HCT116 (cell line): ENCODE measurements around the gene FNBP1. TPM values are rescaled to one million over a fixed set of nuclear protein-coding genes. Genes with fewer than 3 reads are reported as not detected.

Experiments
- ATAC-seq: fragments of 200-7000 bp; cut with Tn5 transposase; 2 replicates; pipeline ENCODE4 v1.9.1; 2020; ENCODE audit warnings: mild to moderate bottlenecking, moderate library complexity
- BruUV-seq: library from RNA; stranded (reverse); fragments of 400-500 nt; replicated peaks from 2 replicates; lab custom pipeline; 2021; lab: Mats Ljungman, UMichigan
- CTCF ChIA-PET: fragments of 300-600 bp; sonication (Branson Sonifier 250); formaldehyde crosslinking; loops from one replicate; lab custom pipeline; 2021; ENCODE audit warnings: antibody characterized with exemption; lab: Charles Lee
- POLR2A ChIA-PET: fragments of 300-600, 350-600 bp; sonication (Branson Sonifier 250); formaldehyde crosslinking; loops from one replicate; lab custom pipeline; 2021; ENCODE audit warnings: antibody characterized with exemption; lab: Charles Lee
- RAD21 ChIA-PET, 2 experiments: fragments of 300-600 bp; sonication (Branson Sonifier 250); formaldehyde crosslinking; loops; one replicate each; lab custom pipeline; 2023; ENCODE audit warnings: low total read pairs in 2 of 2; ENCODE audit not compliant: uncharacterized antibody in 2 of 2, unreplicated experiment in 2 of 2, low non-redundant PET in 1 of 2; lab: Charles Lee
- DNase-seq: peaks from one replicate; pipeline ENCODE4 v3.0.0-alpha.2; 2010; ENCODE audit warnings: low read depth, low spot score
- H2AFZ ChIP-seq: fragments of 200-600 bp; shearing (Covaris generic), sonication (generic); 2 replicates; pipeline ENCODE4 v1.6.1; 2017; ENCODE audit warnings: low read depth, mixed run types, mixed read lengths, antibody characterized with exemption, low read length; ENCODE audit not compliant: poor library complexity, severe bottlenecking
- H3K27ac ChIP-seq: 2 replicates; pipeline ENCODE4 v1.5.1; 2012; ENCODE audit warnings: low read depth, low read length
- H3K27me3 ChIP-seq: fragments of 200-600 bp; sonication (generic); 2 replicates; pipeline ENCODE4 v1.6.1; 2016; ENCODE audit warnings: mixed run types, low read length, mixed read lengths; ENCODE audit not compliant: insufficient read depth
- H3K36me3 ChIP-seq, 2 experiments: fragments of 200-500 bp in 1 of 2; fragments of 200-600 bp in 1 of 2; sonication (Bioruptor generic) in 1 of 2; sonication (generic) in 1 of 2; 2 replicates each; pipeline versions ENCODE4 v1.5.1 to v1.6.1; 2014 to 2016; ENCODE audit warnings: low read length in 2 of 2, inconsistent platforms in 1 of 2, mixed read lengths in 1 of 2, mixed run types in 1 of 2; ENCODE audit not compliant: insufficient read depth in 2 of 2, control insufficient read depth in 1 of 2
- H3K4me1 ChIP-seq, 2 experiments: fragments of 200-600 bp in 1 of 2; sonication (generic) in 1 of 2; 2 replicates each; pipeline versions ENCODE4 v1.5.1 to v1.6.1; 2012 to 2017; ENCODE audit warnings: low read length in 2 of 2, inconsistent platforms in 1 of 2, mild to moderate bottlenecking in 1 of 2, mixed read lengths in 1 of 2, mixed run types in 1 of 2, moderate library complexity in 1 of 2; ENCODE audit not compliant: insufficient read depth in 2 of 2, control insufficient read depth in 1 of 2
- H3K4me2 ChIP-seq: fragments of 200-600 bp; sonication (generic); 2 replicates; pipeline ENCODE4 v1.6.1; 2017; ENCODE audit warnings: mixed run types, low read length, mixed read lengths
- H3K4me3 ChIP-seq, 2 experiments: fragments of 200-600 bp in 1 of 2; sonication (generic) in 1 of 2; replicated peaks in 1 of 2; 2 replicates each; pipeline ENCODE4 v1.5.1; 2011 to 2016; ENCODE audit warnings: low read length in 2 of 2, control low read depth in 1 of 2, low read depth in 1 of 2, mild to moderate bottlenecking in 1 of 2, mixed read lengths in 1 of 2, mixed run types in 1 of 2
- H3K79me2 ChIP-seq: fragments of 200-600 bp; sonication (generic); 2 replicates; pipeline ENCODE4 v1.6.1; 2017; ENCODE audit warnings: mild to moderate bottlenecking, mixed run types, low read length, moderate library complexity, mixed read lengths; ENCODE audit not compliant: insufficient read depth
- H3K9ac ChIP-seq: fragments of 200-600 bp; sonication (generic); 2 replicates; pipeline ENCODE4 v1.6.1; 2016; ENCODE audit warnings: low read length, mixed read lengths
- H3K9me2 ChIP-seq: fragments of 200-600 bp; sonication (generic), shearing (Covaris generic); 2 replicates; pipeline ENCODE4 v1.6.1; 2017; ENCODE audit warnings: mixed run types, mild to moderate bottlenecking, moderate library complexity; ENCODE audit not compliant: insufficient read depth
- H3K9me3 ChIP-seq, 2 experiments: fragments of 200-500 bp in 1 of 2; fragments of 200-600 bp in 1 of 2; sonication (Bioruptor generic) in 1 of 2; sonication (generic) in 1 of 2; 2 replicates each; pipeline ENCODE4 v1.6.1; 2014 to 2017; ENCODE audit warnings: low read length in 2 of 2, mixed read lengths in 2 of 2, inconsistent platforms in 1 of 2, low read depth in 1 of 2, mild to moderate bottlenecking in 1 of 2, mixed run types in 1 of 2, moderate library complexity in 1 of 2; ENCODE audit not compliant: control insufficient read depth in 1 of 2, insufficient read depth in 1 of 2
- H4K20me1 ChIP-seq: fragments of 200-600 bp; sonication (generic), shearing (Covaris generic); 2 replicates; pipeline ENCODE4 v1.6.1; 2017; ENCODE audit warnings: mixed run types, mild to moderate bottlenecking, moderate library complexity; ENCODE audit not compliant: insufficient read depth
- ATF3 ChIP-seq: IDR thresholded peaks from 2 replicates; pipeline ENCODE4 v1.6.1; 2012
- CBX3 ChIP-seq: IDR thresholded peaks from 2 replicates; pipeline ENCODE4 v1.6.1; 2012; ENCODE audit warnings: low read depth
- CEBPB ChIP-seq: IDR thresholded peaks from 2 replicates; pipeline ENCODE4 v1.6.1; 2012; ENCODE audit warnings: low read depth
- EGR1 ChIP-seq: IDR thresholded peaks from 2 replicates; pipeline ENCODE4 v1.6.1; 2012; ENCODE audit warnings: low read depth
- EZH2 ChIP-seq: fragments of 200-600 bp; sonication (generic); IDR thresholded peaks from 2 replicates; pipeline ENCODE4 v1.6.1; 2017; ENCODE audit warnings: antibody characterized with exemption, mixed run types
- MAX ChIP-seq: IDR thresholded peaks from 2 replicates; pipeline ENCODE4 v1.6.1; 2012
- POLR2A ChIP-seq: IDR thresholded peaks from 2 replicates; pipeline ENCODE4 v1.7.0; 2011; ENCODE audit warnings: borderline replicate concordance; ENCODE audit not compliant: insufficient read depth, insufficient read length; ENCODE audit errors: extremely low read depth
- POLR2AphosphoS5 ChIP-seq: IDR thresholded peaks from 2 replicates; pipeline ENCODE4 v1.6.1; 2011; ENCODE audit warnings: mild to moderate bottlenecking, low read depth, low read length, moderate library complexity
- RAD21 ChIP-seq: IDR thresholded peaks from 2 replicates; pipeline ENCODE4 v1.6.1; 2012; ENCODE audit warnings: low read depth, mild to moderate bottlenecking
- SIN3A ChIP-seq: IDR thresholded peaks from 2 replicates; pipeline ENCODE4 v1.6.1; 2012; ENCODE audit warnings: low read depth
- SRF ChIP-seq: IDR thresholded peaks from 2 replicates; pipeline ENCODE4 v1.6.1; 2012; ENCODE audit warnings: low read depth
- ZBTB33 ChIP-seq: IDR thresholded peaks from 2 replicates; pipeline ENCODE4 v1.6.1; 2011; ENCODE audit warnings: mild to moderate bottlenecking, low read length, moderate library complexity; ENCODE audit not compliant: insufficient replicate concordance; ENCODE audit errors: extremely low read depth
- ZFX ChIP-seq: fragments of 450-650 bp; IDR thresholded peaks from 2 replicates; pipeline ENCODE4 v1.6.1; 2017
- ZNF274 ChIP-seq: fragments of 200-500 bp; sonication (Bioruptor generic); IDR thresholded peaks from 2 replicates; pipeline ENCODE4 v1.6.1; 2014; ENCODE audit warnings: mild to moderate bottlenecking, low read depth, low read length, inconsistent platforms
- intact Hi-C: fragments of 100-400 bp; cut with micrococcal nuclease; formaldehyde crosslinking; loops from 2 replicates; pipeline ENCODE4 v1.10.0; 2022
- total RNA-seq: library from RNA; stranded (reverse); gene quantifications from one replicate; pipeline ENCODE4 v1.2.1, GENCODE V29; 2021; ENCODE audit not compliant: unreplicated experiment
- TF ChIP-seq, protein P1 (sequence below), 3 experiments: fragments of 200-600 bp in 1 of 3; sonication (generic) in 1 of 3; IDR thresholded peaks in 2 of 3; conservative IDR thresholded peaks in 1 of 3; 2 replicates each; pipeline ENCODE4 v1.5.1; 2012 to 2017; ENCODE audit warnings: low read depth in 2 of 3, low read length in 2 of 3, antibody characterized with exemption in 1 of 3, borderline replicate concordance in 1 of 3, control low read depth in 1 of 3, mild to moderate bottlenecking in 1 of 3, mixed read lengths in 1 of 3, mixed run types in 1 of 3, moderate library complexity in 1 of 3; ENCODE audit not compliant: insufficient read depth in 1 of 3
- TF ChIP-seq, protein P2 (sequence below): IDR thresholded peaks from 2 replicates; pipeline ENCODE4 v1.6.1; 2012; ENCODE audit warnings: low read depth

The FNBP1 gene
- total RNA-seq, 1 experiment from 2014 or later: 25.0 TPM

DNA sequence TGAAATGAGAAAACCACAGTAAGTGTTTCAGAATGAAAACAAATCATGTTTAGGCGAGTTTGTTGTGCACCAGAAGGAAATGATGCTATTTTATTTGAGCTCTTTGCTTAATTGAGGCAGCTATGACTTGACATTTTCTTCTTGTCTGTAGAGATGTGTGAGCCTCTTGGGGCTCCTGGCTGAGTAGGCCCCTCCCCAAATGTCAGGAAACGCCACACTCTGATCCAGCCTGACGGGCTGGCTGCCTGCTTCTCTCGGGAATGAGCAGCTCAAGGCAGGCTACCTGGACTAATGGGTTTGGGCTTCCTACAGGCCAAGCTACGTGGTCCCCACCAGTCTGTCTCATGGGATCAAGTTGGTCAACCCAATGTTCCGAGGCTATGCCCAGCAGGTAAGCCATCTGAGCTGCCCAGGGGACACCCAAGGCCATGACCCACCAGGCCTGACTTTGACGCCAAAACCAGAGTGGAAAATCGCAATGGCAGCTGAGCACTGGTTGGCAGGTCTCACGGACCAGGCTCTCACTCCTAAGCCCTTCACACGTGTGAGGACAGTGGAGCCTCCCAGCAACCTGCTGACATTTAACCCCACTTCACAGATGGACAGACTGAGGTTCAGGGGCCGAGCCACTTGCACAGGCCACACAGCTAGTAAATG is 177.9 kb downstream of the FNBP1 start:
- DNase-seq (no peak), ATAC-seq (no peak)
- Histone ChIP-seq H3K79me2 (no peaks in the 10 kb centered on the region), H3K4me1 (no peaks in the 10 kb centered on the region), H2AFZ (no peak overlapping the region), H3K27me3 (no peaks in the 10 kb centered on the region), H3K36me3 (no peaks in the 10 kb centered on the region), H3K27ac (no peak overlapping the region), H4K20me1 (no peaks in the 10 kb centered on the region), H3K4me2 (no peak overlapping the region), H3K9ac (no peak overlapping the region), H3K4me3 (no peak overlapping the region), H3K9me3 (no peaks in the 10 kb centered on the region), H3K9me2 (no peaks in the 10 kb centered on the region)
- intact Hi-C loops: no loop called here
- TF ChIP-seq EGR1 (no peak), ZFX (no peak), CEBPB (no peak), MAX (no peak), ATF3 (no peak), SIN3A (no peak), ZNF274 (no peak), POLR2A (no peak), POLR2AphosphoS5 (no peak), RAD21 (no peak), EZH2 (no peak), ZBTB33 (no peak), CBX3 (no peak), SRF (no peak)
- TF ChIP-seq, protein P1, sequence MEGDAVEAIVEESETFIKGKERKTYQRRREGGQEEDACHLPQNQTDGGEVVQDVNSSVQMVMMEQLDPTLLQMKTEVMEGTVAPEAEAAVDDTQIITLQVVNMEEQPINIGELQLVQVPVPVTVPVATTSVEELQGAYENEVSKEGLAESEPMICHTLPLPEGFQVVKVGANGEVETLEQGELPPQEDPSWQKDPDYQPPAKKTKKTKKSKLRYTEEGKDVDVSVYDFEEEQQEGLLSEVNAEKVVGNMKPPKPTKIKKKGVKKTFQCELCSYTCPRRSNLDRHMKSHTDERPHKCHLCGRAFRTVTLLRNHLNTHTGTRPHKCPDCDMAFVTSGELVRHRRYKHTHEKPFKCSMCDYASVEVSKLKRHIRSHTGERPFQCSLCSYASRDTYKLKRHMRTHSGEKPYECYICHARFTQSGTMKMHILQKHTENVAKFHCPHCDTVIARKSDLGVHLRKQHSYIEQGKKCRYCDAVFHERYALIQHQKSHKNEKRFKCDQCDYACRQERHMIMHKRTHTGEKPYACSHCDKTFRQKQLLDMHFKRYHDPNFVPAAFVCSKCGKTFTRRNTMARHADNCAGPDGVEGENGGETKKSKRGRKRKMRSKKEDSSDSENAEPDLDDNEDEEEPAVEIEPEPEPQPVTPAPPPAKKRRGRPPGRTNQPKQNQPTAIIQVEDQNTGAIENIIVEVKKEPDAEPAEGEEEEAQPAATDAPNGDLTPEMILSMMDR (IDR thresholded peaks at IDR 0.05 in 2 of 3, conservative IDR thresholded peaks at IDR 0.05 in 1 of 3; ENCODE audit: borderline replicate concordance in 1 of 3, insufficient read depth in 1 of 3, low read depth in 2 of 3, low read length in 2 of 3): no peak
- TF ChIP-seq, protein P2, sequence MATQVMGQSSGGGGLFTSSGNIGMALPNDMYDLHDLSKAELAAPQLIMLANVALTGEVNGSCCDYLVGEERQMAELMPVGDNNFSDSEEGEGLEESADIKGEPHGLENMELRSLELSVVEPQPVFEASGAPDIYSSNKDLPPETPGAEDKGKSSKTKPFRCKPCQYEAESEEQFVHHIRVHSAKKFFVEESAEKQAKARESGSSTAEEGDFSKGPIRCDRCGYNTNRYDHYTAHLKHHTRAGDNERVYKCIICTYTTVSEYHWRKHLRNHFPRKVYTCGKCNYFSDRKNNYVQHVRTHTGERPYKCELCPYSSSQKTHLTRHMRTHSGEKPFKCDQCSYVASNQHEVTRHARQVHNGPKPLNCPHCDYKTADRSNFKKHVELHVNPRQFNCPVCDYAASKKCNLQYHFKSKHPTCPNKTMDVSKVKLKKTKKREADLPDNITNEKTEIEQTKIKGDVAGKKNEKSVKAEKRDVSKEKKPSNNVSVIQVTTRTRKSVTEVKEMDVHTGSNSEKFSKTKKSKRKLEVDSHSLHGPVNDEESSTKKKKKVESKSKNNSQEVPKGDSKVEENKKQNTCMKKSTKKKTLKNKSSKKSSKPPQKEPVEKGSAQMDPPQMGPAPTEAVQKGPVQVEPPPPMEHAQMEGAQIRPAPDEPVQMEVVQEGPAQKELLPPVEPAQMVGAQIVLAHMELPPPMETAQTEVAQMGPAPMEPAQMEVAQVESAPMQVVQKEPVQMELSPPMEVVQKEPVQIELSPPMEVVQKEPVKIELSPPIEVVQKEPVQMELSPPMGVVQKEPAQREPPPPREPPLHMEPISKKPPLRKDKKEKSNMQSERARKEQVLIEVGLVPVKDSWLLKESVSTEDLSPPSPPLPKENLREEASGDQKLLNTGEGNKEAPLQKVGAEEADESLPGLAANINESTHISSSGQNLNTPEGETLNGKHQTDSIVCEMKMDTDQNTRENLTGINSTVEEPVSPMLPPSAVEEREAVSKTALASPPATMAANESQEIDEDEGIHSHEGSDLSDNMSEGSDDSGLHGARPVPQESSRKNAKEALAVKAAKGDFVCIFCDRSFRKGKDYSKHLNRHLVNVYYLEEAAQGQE: no peak
- ChIA-PET CTCF (no interaction called here), POLR2A (no interaction called here), RAD21 (no interaction called here)
- no TSS peak for BruUV-seq
